ENCODE measurements around the gene CHI3L1. TPM values are rescaled to one million over a fixed set of nuclear protein-coding genes. Genes with fewer than 3 reads are reported as not detected.
A peak's percentile ranks its signal among the peaks of the same experiment; 100 is the strongest.

CHI3L1 gene
- total and polyA plus RNA-seq, 2 donors (not counting 1 experiment from before 2014, with no cell fraction given): 0.15 TPM; not detected in 1

- Histone ChIP-seq H4K20me1 (ENCODE audit: control insufficient read depth, insufficient read depth, low read length, poor library complexity, severe bottlenecking) (no peaks in the 10 kb centered on the region), H3K9me3 (ENCODE audit: control extremely low read depth in 1 of 3, control insufficient read depth in 2 of 3, insufficient read depth in 1 of 3, low read length in 2 of 3) (peaks cover 0 to 3% (median 0%) of the 10 kb centered on the region in 3 donors), H3K4me3 (ENCODE audit: control extremely low read depth in 1 of 5, extremely low read depth in 1 of 5, insufficient read depth in 1 of 5, low read depth in 2 of 5, low read length in 4 of 5) (no peak overlapping the region), H3K27me3 (replicated peaks in 1 of 4; ENCODE audit: control extremely low read depth in 1 of 4, control insufficient read depth in 3 of 4, insufficient read depth in 4 of 4, low read length in 3 of 4) (no peaks in the 10 kb centered on the region), H3K27ac (ENCODE audit: low read length in 2 of 2) (no peak overlapping the region), H2AFZ (ENCODE audit: insufficient read depth, low read depth, low read length, poor library complexity, severe bottlenecking) (no peak overlapping the region), H3K36me3 (replicated peaks in 1 of 2; ENCODE audit: control extremely low read depth in 1 of 2, control insufficient read depth in 1 of 2, extremely low read depth in 1 of 2, insufficient read depth in 2 of 2, low read length in 1 of 2) (no peaks in the 10 kb centered on the region), H3K9ac (ENCODE audit: low read length) (no peak overlapping the region), H3K4me1 (ENCODE audit: control insufficient read depth in 2 of 2, insufficient read depth in 2 of 2, low read length in 2 of 2) (no peaks in the 10 kb centered on the region), H3K4me2 (replicated peaks; ENCODE audit: low read depth, low read length, poor library complexity, severe bottlenecking) (no peak overlapping the region), H3K79me2 (ENCODE audit: control insufficient read depth, insufficient read depth, low read length) (no peaks in the 10 kb centered on the region)
- Mint-ChIP-seq H3K4me3 (no peak overlapping the region), H3K4me1 (no peaks in the 10 kb centered on the region), H3K27me3 (peaks cover 8% of the 10 kb centered on the region), H3K27ac (no peak overlapping the region), H3K9me3 (ENCODE audit: insufficient read depth) (peaks cover 3% of the 10 kb centered on the region)
- CTCF ChIA-PET: interaction anchor here (0.6 to 1.1 kb wide), 3 partner anchors 11 to 17 kb away, joined by 3 to 4 read pairs (median 3); no protein-coding TSS in a partner anchor
- TF ChIP-seq CTCF (IDR thresholded peaks at IDR 0.05) (peak; percentile 15), EZH2 (IDR thresholded peaks at IDR 0.05; ENCODE audit: borderline replicate concordance, insufficient read depth, low read depth, low read length, poor library complexity, severe bottlenecking) (no peak)
- no peak for ATAC-seq (ENCODE audit: low read depth)
- no peak for DNase-seq
- 88% methylated on average over 5 of the region's 5 CpGs for WGBS (ENCODE audit: insufficient coverage)
- POLR2A ChIA-PET: no interaction called here
- intact Hi-C loops (cut with micrococcal nuclease): no loop called here
Measured at GRCh38 chr1:203148127-203148526, 38.4 kb downstream of the CHI3L1 start.

- CTCF ChIA-PET: interaction anchor here (1.1 kb wide), 1 partner anchor 11 kb away, joined by 3 read pairs; no protein-coding TSS in a partner anchor
- WGBS (ENCODE audit: insufficient coverage): 90% methylated on average over 4 of the region's 5 CpGs
Measured at GRCh38 chr1:203147376-203147775, 39.1 kb downstream of the CHI3L1 start.

More at GRCh38 chr1:203147376-203147775, 39.1 kb downstream of the CHI3L1 start:
- Histone ChIP-seq H3K4me1 (ENCODE audit: control insufficient read depth in 2 of 2, insufficient read depth in 2 of 2, low read length in 2 of 2) (no peaks in the 10 kb centered on the region), H4K20me1 (ENCODE audit: control insufficient read depth, insufficient read depth, low read length, poor library complexity, severe bottlenecking) (no peaks in the 10 kb centered on the region), H3K9ac (ENCODE audit: low read length) (no peak overlapping the region), H3K4me2 (replicated peaks; ENCODE audit: low read depth, low read length, poor library complexity, severe bottlenecking) (no peak overlapping the region), H3K27me3 (replicated peaks in 1 of 4; ENCODE audit: control extremely low read depth in 1 of 4, control insufficient read depth in 3 of 4, insufficient read depth in 4 of 4, low read length in 3 of 4) (no peaks in the 10 kb centered on the region), H2AFZ (ENCODE audit: insufficient read depth, low read depth, low read length, poor library complexity, severe bottlenecking) (no peak overlapping the region), H3K79me2 (ENCODE audit: control insufficient read depth, insufficient read depth, low read length) (no peaks in the 10 kb centered on the region), H3K36me3 (replicated peaks in 1 of 2; ENCODE audit: control extremely low read depth in 1 of 2, control insufficient read depth in 1 of 2, extremely low read depth in 1 of 2, insufficient read depth in 2 of 2, low read length in 1 of 2) (no peaks in the 10 kb centered on the region), H3K27ac (ENCODE audit: low read length in 2 of 2) (no peak overlapping the region), H3K9me3 (ENCODE audit: control extremely low read depth in 1 of 3, control insufficient read depth in 2 of 3, insufficient read depth in 1 of 3, low read length in 2 of 3) (peaks cover 0 to 10% (median 0%) of the 10 kb centered on the region in 3 donors), H3K4me3 (ENCODE audit: control extremely low read depth in 1 of 5, extremely low read depth in 1 of 5, insufficient read depth in 1 of 5, low read depth in 2 of 5, low read length in 4 of 5) (no peak overlapping the region)
- ATAC-seq (ENCODE audit: low read depth) (no peak), DNase-seq (no peak)
- TF ChIP-seq EZH2 (IDR thresholded peaks at IDR 0.05; ENCODE audit: borderline replicate concordance, insufficient read depth, low read depth, low read length, poor library complexity, severe bottlenecking) (no peak), CTCF (IDR thresholded peaks at IDR 0.05) (no peak)
- H3K27me3 Mint-ChIP-seq: peaks cover 8% of the 10 kb centered on the region
- peaks cover 3% of the 10 kb centered on the region for H3K9me3 Mint-ChIP-seq (ENCODE audit: insufficient read depth)
- H3K4me3 Mint-ChIP-seq: no peak overlapping the region
- POLR2A ChIA-PET: no interaction called here
- intact Hi-C loops (cut with micrococcal nuclease): no loop called here
- H3K27ac Mint-ChIP-seq: no peak overlapping the region
- H3K4me1 Mint-ChIP-seq: no peaks in the 10 kb centered on the region

Measured in B cell (primary cell).